Measurements from ENCODE around the gene SARNP.

DNA sequence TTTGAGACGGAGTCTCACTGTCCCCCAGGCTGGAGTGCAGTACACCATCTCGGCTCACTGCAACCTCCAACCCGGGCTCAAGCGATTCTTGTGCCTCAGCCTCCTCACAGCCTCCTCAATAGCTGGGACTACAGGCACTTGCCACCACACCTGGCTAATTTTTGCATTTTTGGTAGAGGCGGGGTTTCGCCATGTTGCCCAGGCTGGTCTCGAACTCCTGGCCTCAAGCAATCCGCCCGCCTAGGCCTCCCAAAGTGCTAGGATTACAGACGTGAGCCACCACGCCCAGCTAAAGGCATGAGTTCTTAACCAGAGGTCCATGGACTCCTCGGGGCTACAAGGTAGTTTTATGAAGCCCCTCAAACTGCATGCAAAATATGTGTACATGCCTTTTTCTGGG, 2.1 kb downstream of the SARNP start:
- TF ChIP-seq, protein P1, sequence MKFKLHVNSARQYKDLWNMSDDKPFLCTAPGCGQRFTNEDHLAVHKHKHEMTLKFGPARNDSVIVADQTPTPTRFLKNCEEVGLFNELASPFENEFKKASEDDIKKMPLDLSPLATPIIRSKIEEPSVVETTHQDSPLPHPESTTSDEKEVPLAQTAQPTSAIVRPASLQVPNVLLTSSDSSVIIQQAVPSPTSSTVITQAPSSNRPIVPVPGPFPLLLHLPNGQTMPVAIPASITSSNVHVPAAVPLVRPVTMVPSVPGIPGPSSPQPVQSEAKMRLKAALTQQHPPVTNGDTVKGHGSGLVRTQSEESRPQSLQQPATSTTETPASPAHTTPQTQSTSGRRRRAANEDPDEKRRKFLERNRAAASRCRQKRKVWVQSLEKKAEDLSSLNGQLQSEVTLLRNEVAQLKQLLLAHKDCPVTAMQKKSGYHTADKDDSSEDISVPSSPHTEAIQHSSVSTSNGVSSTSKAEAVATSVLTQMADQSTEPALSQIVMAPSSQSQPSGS (CRISPR knock-in tag; IDR thresholded peaks at IDR 0.05; ENCODE audit: borderline replicate concordance, low read depth) = no peak
- TF ChIP-seq ATF1 (CRISPR knock-in tag; IDR thresholded peaks at IDR 0.05) (no peak), FOXP1 (CRISPR knock-in tag; IDR thresholded peaks at IDR 0.05; ENCODE audit: borderline replicate concordance) (no peak), TCF7 (CRISPR knock-in tag; IDR thresholded peaks at IDR 0.05; ENCODE audit: low read depth) (no peak), CREB1 (CRISPR knock-in tag; IDR thresholded peaks at IDR 0.05) (no peak), NR1H2 (CRISPR knock-in tag; IDR thresholded peaks at IDR 0.05) (no peak), ZNF219 (CRISPR knock-in tag; IDR thresholded peaks at IDR 0.05; ENCODE audit: borderline replicate concordance) (no peak)
- TF ChIP-seq, protein P2, sequence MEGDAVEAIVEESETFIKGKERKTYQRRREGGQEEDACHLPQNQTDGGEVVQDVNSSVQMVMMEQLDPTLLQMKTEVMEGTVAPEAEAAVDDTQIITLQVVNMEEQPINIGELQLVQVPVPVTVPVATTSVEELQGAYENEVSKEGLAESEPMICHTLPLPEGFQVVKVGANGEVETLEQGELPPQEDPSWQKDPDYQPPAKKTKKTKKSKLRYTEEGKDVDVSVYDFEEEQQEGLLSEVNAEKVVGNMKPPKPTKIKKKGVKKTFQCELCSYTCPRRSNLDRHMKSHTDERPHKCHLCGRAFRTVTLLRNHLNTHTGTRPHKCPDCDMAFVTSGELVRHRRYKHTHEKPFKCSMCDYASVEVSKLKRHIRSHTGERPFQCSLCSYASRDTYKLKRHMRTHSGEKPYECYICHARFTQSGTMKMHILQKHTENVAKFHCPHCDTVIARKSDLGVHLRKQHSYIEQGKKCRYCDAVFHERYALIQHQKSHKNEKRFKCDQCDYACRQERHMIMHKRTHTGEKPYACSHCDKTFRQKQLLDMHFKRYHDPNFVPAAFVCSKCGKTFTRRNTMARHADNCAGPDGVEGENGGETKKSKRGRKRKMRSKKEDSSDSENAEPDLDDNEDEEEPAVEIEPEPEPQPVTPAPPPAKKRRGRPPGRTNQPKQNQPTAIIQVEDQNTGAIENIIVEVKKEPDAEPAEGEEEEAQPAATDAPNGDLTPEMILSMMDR (IDR thresholded peaks at IDR 0.05) = no peak
- TF ChIP-seq, protein P3, sequence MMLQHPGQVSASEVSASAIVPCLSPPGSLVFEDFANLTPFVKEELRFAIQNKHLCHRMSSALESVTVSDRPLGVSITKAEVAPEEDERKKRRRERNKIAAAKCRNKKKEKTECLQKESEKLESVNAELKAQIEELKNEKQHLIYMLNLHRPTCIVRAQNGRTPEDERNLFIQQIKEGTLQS (CRISPR knock-in tag; conservative IDR thresholded peaks at IDR 0.05) = no peak
- TF ChIP-seq, protein P4, sequence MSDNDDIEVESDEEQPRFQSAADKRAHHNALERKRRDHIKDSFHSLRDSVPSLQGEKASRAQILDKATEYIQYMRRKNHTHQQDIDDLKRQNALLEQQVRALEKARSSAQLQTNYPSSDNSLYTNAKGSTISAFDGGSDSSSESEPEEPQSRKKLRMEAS (CRISPR knock-in tag; IDR thresholded peaks at IDR 0.05) = no peak
- TF ChIP-seq, protein P5, sequence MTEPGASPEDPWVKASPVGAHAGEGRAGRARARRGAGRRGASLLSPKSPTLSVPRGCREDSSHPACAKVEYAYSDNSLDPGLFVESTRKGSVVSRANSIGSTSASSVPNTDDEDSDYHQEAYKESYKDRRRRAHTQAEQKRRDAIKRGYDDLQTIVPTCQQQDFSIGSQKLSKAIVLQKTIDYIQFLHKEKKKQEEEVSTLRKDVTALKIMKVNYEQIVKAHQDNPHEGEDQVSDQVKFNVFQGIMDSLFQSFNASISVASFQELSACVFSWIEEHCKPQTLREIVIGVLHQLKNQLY (CRISPR knock-in tag; IDR thresholded peaks at IDR 0.05) = no peak
- TF ChIP-seq, protein P6, sequence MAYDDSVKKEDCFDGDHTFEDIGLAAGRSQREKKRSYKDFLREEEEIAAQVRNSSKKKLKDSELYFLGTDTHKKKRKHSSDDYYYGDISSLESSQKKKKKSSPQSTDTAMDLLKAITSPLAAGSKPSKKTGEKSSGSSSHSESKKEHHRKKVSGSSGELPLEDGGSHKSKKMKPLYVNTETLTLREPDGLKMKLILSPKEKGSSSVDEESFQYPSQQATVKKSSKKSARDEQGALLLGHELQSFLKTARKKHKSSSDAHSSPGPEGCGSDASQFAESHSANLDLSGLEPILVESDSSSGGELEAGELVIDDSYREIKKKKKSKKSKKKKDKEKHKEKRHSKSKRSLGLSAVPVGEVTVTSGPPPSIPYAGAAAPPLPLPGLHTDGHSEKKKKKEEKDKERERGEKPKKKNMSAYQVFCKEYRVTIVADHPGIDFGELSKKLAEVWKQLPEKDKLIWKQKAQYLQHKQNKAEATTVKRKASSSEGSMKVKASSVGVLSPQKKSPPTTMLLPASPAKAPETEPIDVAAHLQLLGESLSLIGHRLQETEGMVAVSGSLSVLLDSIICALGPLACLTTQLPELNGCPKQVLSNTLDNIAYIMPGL (CRISPR knock-in tag; IDR thresholded peaks at IDR 0.05) = no peak
- TF ChIP-seq, protein P7, sequence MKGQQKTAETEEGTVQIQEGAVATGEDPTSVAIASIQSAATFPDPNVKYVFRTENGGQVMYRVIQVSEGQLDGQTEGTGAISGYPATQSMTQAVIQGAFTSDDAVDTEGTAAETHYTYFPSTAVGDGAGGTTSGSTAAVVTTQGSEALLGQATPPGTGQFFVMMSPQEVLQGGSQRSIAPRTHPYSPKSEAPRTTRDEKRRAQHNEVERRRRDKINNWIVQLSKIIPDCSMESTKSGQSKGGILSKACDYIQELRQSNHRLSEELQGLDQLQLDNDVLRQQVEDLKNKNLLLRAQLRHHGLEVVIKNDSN (CRISPR knock-in tag; IDR thresholded peaks at IDR 0.05) = no peak

Data from WTC11 (cell line).